ENCODE measurements around the gene CD59. TPM values are rescaled to one million over a fixed set of nuclear protein-coding genes. Genes with fewer than 3 reads are reported as not detected.

CD59 gene
- total and polyA plus RNA-seq, 7 experiments from 2014 or later, result 23.3 to 152 (median 69.6) TPM

DNA sequence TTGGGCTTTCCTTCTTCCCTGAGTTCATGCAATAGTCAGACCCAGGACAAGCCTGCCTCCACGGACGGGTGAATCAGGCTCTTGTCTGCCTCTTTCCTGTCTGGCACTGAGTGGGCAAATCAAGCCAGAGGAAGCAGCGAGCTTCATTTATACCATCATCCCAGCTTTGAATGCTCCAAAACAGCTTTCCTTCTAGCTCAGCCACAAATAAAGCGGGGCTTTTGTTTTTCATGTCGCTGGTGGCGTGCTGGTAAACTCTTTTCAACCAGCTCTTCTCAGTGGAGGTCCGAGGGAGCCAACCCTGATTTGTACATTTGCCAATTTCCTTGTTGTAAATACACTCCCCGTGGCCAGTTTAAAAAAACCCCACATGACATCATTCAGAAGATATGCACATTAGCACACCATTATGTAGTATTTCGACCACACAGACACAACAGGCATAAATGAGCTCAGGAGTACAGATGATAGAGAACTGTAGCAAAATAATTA, 44.2 kb downstream of the CD59 start:
- Mint-ChIP-seq H3K27ac (no peak overlapping the region), H3K9me3 (peaks cover 0 to 5% (median 0%) of the 10 kb centered on the region in 11 donors), H3K4me1 (peaks cover 2 to 10% (median 9%) of the 10 kb centered on the region in 7 donors), H3K36me3 (peaks cover 0 to 4% (median 0%) of the 10 kb centered on the region in 5 donors), H3K4me3 (no peak overlapping the region), H3K27me3 (peaks cover 0 to 26% (median 5%) of the 10 kb centered on the region in 5 donors)
- Histone ChIP-seq H3K4me1 (ENCODE audit: control insufficient read depth in 2 of 2, insufficient read depth in 2 of 2, low read length in 2 of 2) (no peaks in the 10 kb centered on the region), H3K9me3 (ENCODE audit: control insufficient read depth in 2 of 3, low read length in 3 of 3) (no peaks in the 10 kb centered on the region), H3K27ac (ENCODE audit: low read depth, low read length) (no peak overlapping the region), H3K27me3 (ENCODE audit: control insufficient read depth in 2 of 2, insufficient read depth in 2 of 2, low read length in 2 of 2) (no peaks in the 10 kb centered on the region), H3K36me3 (ENCODE audit: control insufficient read depth in 2 of 3, insufficient read depth in 3 of 3, low read length in 3 of 3) (no peaks in the 10 kb centered on the region), H3K4me3 (ENCODE audit: low read length) (no peak overlapping the region)
- intact Hi-C loops (cut with micrococcal nuclease), result no loop called here
- CTCF ChIA-PET, result no interaction called here
- DNase-seq (no peak), ATAC-seq (no peak)
- POLR2A ChIA-PET, result no interaction called here

DNA sequence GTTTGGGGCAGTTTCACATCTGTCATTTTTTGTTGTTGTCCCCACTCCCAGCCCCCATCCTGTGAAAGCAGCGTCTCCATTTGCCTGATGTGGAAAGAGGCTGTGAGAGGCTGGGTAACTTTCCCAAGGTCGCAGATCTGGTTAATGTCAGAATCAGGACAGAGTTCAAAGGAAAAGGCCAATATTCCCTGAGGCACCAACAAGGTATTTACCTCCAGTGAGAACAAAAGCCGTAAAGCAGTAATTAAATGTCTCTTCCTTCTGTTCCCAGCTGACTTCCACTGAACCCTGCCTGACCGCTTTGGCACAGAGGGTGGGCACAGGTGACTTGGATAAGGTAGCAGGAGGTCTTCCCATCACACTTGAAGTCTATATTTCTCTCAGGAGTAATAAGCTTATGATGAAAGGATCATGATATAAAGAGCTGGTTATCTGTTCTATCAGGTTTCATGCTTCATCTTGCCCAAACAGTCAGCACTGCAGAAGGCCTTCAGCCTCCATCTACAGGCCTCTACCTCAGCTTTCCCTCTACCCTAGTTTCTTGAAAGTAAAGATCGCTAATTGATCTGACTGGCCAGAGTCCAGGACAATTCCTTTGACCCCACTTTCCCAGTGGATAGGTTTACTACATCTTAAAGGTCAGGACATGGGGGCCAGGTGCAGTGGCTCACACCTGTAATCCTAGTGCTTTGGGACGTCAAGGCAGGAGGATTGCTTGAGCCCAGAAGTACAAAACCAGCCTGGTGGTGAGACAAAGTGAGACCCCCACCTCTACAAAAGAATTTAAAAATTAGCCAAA, 45.0 kb downstream of the CD59 start:
- Histone ChIP-seq H3K36me3 (ENCODE audit: control insufficient read depth in 2 of 3, insufficient read depth in 3 of 3, low read length in 3 of 3) (no peaks in the 10 kb centered on the region), H3K27ac (ENCODE audit: low read depth, low read length) (no peak overlapping the region), H3K9me3 (ENCODE audit: control insufficient read depth in 2 of 3, low read length in 3 of 3) (no peaks in the 10 kb centered on the region), H3K4me1 (ENCODE audit: control insufficient read depth in 2 of 2, insufficient read depth in 2 of 2, low read length in 2 of 2) (no peaks in the 10 kb centered on the region), H3K27me3 (ENCODE audit: control insufficient read depth in 2 of 2, insufficient read depth in 2 of 2, low read length in 2 of 2) (no peaks in the 10 kb centered on the region), H3K4me3 (ENCODE audit: low read length) (no peak overlapping the region)
- POLR2A ChIA-PET, result no interaction called here
- ATAC-seq, result no peak
- Mint-ChIP-seq H3K36me3 (peaks cover 0 to 4% (median 0%) of the 10 kb centered on the region in 5 donors), H3K4me3 (no peak overlapping the region), H3K4me1 (peaks cover 2 to 4% (median 3%) of the 10 kb centered on the region in 7 donors), H3K27me3 (peaks cover 4 to 20% (median 7%) of the 10 kb centered on the region in 5 donors), H3K9me3 (peaks cover 0 to 5% (median 0%) of the 10 kb centered on the region in 11 donors), H3K27ac (no peak overlapping the region)
- intact Hi-C loops (cut with micrococcal nuclease), result no loop called here
- CTCF ChIA-PET, result no interaction called here
- DNase-seq, result no peak

DNA sequence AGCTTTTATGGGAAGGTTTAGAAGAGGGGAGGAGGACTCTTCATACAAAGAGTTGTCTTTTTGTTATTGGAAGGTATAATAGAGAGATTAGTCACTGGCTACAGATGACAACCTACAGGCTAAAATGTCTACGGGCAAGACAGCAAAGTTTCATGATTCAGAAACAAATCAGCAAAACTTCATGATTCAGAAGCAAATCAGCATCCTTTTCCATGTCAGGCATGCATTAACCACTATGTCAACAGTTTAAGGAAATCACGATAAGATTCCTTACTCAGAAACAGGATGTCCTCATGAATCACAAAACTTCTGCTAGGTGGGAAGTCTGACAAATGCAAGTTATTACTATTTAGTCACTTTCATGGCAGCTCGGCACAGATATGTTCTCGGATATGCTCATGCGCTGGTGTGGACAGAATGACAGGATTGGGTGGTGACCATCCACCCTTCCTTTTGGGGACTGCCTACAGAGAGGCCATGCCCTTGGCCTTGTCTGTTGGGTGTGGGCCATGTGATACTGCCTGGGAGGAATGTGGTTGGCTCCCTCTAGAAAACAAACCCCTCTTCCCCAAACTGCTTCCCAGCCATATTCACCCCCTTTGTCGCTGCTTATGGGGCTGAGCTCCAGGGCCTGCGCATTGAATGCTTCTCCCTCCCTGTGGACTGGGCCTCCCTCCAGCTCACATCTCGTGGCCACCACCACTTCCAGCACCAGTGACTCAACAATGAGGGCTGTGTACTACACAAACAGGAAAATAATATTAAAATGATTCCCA, 45.7 kb downstream of the CD59 start:
- Histone ChIP-seq H3K9me3 (ENCODE audit: control insufficient read depth in 2 of 3, low read length in 3 of 3) (no peaks in the 10 kb centered on the region), H3K27me3 (ENCODE audit: control insufficient read depth in 2 of 2, insufficient read depth in 2 of 2, low read length in 2 of 2) (no peaks in the 10 kb centered on the region), H3K4me3 (ENCODE audit: low read length) (no peak overlapping the region), H3K4me1 (ENCODE audit: control insufficient read depth in 2 of 2, insufficient read depth in 2 of 2, low read length in 2 of 2) (no peaks in the 10 kb centered on the region), H3K27ac (ENCODE audit: low read depth, low read length) (no peak overlapping the region), H3K36me3 (ENCODE audit: control insufficient read depth in 2 of 3, insufficient read depth in 3 of 3, low read length in 3 of 3) (no peaks in the 10 kb centered on the region)
- intact Hi-C loops (cut with micrococcal nuclease), result no loop called here
- H3K27ac Mint-ChIP-seq, result no peak overlapping the region
- H3K36me3 Mint-ChIP-seq, result peaks cover 0 to 4% (median 0%) of the 10 kb centered on the region in 5 donors
- H3K4me3 Mint-ChIP-seq, result no peak overlapping the region
- peaks cover 0 to 5% (median 0%) of the 10 kb centered on the region in 11 donors for H3K9me3 Mint-ChIP-seq
- H3K4me1 Mint-ChIP-seq, result peaks cover 0 to 3% (median 0%) of the 10 kb centered on the region in 7 donors
- ChIA-PET POLR2A (no interaction called here), CTCF (no interaction called here)
- ATAC-seq, result peak; percentile 8
- no peak for DNase-seq
- H3K27me3 Mint-ChIP-seq, result peaks cover 0 to 15% (median 5%) of the 10 kb centered on the region in 5 donors

DNA sequence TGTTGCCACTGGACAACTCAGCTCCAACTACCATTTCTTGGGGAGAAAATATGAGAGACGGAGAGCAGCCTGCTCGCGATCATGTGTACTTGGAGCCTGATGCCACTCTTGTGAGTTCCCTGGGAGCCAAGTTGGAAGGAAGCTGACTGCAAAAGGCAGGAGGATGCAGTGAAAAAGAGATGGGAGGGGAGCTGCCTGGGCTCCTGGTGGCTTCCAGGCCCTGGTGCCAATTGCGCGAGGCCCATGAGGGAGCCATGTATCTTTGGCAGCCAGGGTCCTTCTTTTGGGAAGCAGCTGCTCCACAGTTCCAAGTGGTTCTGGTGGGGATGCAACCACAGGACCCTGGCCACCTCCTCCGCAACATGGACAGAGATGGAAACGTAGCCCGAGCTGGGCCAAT, 46.7 kb downstream of the CD59 start:
- no peak overlapping the region for H3K4me3 ChIP-seq (ENCODE audit: low read length)
- ChIA-PET POLR2A (no interaction called here), CTCF (no interaction called here)
- Mint-ChIP-seq H3K36me3 (peaks cover 0 to 4% (median 0%) of the 10 kb centered on the region in 5 donors), H3K4me3 (no peak overlapping the region), H3K27ac (no peak overlapping the region), H3K4me1 (peaks cover 0 to 3% (median 0%) of the 10 kb centered on the region in 7 donors), H3K9me3 (peaks cover 0 to 5% (median 0%) of the 10 kb centered on the region in 11 donors), H3K27me3 (peaks cover 3 to 16% (median 5%) of the 10 kb centered on the region in 5 donors)
- intact Hi-C loops (cut with micrococcal nuclease), result loop anchor here in 1 of 2 donors (5.0 kb wide), 1 partner anchor 327 kb away; no protein-coding TSS in a partner anchor
- no peak for ATAC-seq
- no peak overlapping the region for H3K27ac ChIP-seq (ENCODE audit: low read depth, low read length)
- no peaks in the 10 kb centered on the region for H3K4me1 ChIP-seq (ENCODE audit: control insufficient read depth in 2 of 2, insufficient read depth in 2 of 2, low read length in 2 of 2)
- H3K36me3 ChIP-seq (ENCODE audit: control insufficient read depth in 2 of 3, insufficient read depth in 3 of 3, low read length in 3 of 3), result no peaks in the 10 kb centered on the region
- no peaks in the 10 kb centered on the region for H3K27me3 ChIP-seq (ENCODE audit: control insufficient read depth in 2 of 2, insufficient read depth in 2 of 2, low read length in 2 of 2)
- H3K9me3 ChIP-seq (ENCODE audit: control insufficient read depth in 2 of 3, low read length in 3 of 3), result no peaks in the 10 kb centered on the region
- DNase-seq, result no peak

DNA sequence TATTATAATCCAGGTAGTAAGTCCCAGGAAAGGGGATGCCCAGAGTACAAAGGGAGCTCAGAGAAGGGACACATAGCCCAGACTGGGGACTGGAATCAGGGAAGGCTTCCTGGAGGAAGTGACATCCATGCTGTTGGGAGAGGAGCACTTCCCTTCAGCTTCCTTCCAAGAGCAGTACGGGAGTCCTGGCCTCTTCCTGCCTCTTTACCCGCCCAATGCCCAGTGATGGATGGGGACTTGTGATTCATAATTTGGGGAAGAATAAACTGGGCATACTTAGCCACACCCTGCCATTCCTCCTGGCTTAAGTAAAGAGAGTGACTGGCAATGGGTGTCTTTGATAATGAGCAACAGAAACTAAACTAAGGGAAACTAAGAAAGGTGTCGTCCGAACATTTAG, 47.1 kb downstream of the CD59 start:
- ATAC-seq (no peak), DNase-seq (no peak)
- H3K4me1 Mint-ChIP-seq, result peaks cover 0 to 3% (median 0%) of the 10 kb centered on the region in 7 donors
- H3K27ac Mint-ChIP-seq, result no peak overlapping the region
- Histone ChIP-seq H3K36me3 (ENCODE audit: control insufficient read depth in 2 of 3, insufficient read depth in 3 of 3, low read length in 3 of 3) (no peaks in the 10 kb centered on the region), H3K27ac (ENCODE audit: low read depth, low read length) (no peak overlapping the region), H3K4me3 (ENCODE audit: low read length) (no peak overlapping the region), H3K27me3 (ENCODE audit: control insufficient read depth in 2 of 2, insufficient read depth in 2 of 2, low read length in 2 of 2) (no peaks in the 10 kb centered on the region), H3K4me1 (ENCODE audit: control insufficient read depth in 2 of 2, insufficient read depth in 2 of 2, low read length in 2 of 2) (no peaks in the 10 kb centered on the region), H3K9me3 (ENCODE audit: control insufficient read depth in 2 of 3, low read length in 3 of 3) (no peaks in the 10 kb centered on the region)
- peaks cover 4 to 17% (median 9%) of the 10 kb centered on the region in 5 donors for H3K27me3 Mint-ChIP-seq
- peaks cover 0 to 4% (median 0%) of the 10 kb centered on the region in 5 donors for H3K36me3 Mint-ChIP-seq
- intact Hi-C loops (cut with micrococcal nuclease), result loop anchor here in 1 of 2 donors (5.0 kb wide), 1 partner anchor 327 kb away; no protein-coding TSS in a partner anchor
- ChIA-PET POLR2A (no interaction called here), CTCF (no interaction called here)
- no peak overlapping the region for H3K4me3 Mint-ChIP-seq
- peaks cover 0 to 5% (median 0%) of the 10 kb centered on the region in 11 donors for H3K9me3 Mint-ChIP-seq

DNA sequence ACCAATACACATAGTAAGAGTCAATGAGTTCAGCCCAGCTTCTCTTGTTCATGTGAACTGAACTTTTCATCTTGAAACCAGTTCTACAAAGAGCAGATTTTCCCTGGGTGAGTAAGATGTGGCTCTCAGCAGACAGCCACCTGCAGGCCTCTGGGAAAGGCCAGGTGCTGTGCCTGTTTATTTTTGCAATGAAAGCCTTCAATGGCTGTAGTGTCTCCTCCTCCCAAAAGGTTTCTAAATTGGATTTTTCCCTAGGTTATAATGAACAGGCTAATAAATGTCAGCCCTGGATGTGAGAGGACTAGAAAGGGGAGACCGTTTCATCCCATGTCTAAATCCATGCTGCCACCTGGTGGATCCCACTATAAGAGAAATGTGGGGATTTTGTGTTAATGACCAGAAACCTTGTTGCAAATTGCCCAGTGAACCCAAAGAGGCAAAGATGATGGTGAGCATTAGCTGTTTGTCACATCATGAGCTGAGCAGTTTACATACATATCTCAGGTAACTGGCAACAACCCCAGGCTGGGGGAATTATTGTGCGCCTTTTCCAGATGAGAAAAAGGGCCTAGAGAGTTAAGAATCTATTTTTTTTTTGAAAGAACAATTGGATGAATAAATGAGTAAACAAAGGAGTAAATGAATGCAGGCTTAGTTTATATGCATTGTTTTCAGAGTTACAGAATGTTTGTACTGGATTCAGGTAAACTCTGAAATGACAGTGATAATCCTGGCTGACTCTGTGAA, 48.3 kb downstream of the CD59 start:
- Mint-ChIP-seq H3K27ac (no peak overlapping the region), H3K9me3 (peaks cover 0 to 5% (median 0%) of the 10 kb centered on the region in 11 donors), H3K36me3 (peaks cover 0 to 4% (median 0%) of the 10 kb centered on the region in 5 donors), H3K4me3 (no peak overlapping the region), H3K4me1 (peaks cover 0 to 3% (median 0%) of the 10 kb centered on the region in 7 donors), H3K27me3 (peaks cover 11 to 29% (median 16%) of the 10 kb centered on the region in 5 donors)
- Histone ChIP-seq H3K27ac (ENCODE audit: low read depth, low read length) (no peak overlapping the region), H3K9me3 (ENCODE audit: control insufficient read depth in 2 of 3, low read length in 3 of 3) (no peaks in the 10 kb centered on the region), H3K36me3 (ENCODE audit: control insufficient read depth in 2 of 3, insufficient read depth in 3 of 3, low read length in 3 of 3) (no peaks in the 10 kb centered on the region), H3K27me3 (ENCODE audit: control insufficient read depth in 2 of 2, insufficient read depth in 2 of 2, low read length in 2 of 2) (peaks cover 0 to 4% of the 10 kb centered on the region in 2 donors), H3K4me1 (ENCODE audit: control insufficient read depth in 2 of 2, insufficient read depth in 2 of 2, low read length in 2 of 2) (no peaks in the 10 kb centered on the region), H3K4me3 (ENCODE audit: low read length) (no peak overlapping the region)
- ATAC-seq, result no peak
- ChIA-PET CTCF (no interaction called here), POLR2A (interaction anchor here (0.7 kb wide), 1 partner anchor 64 kb away, joined by 5 read pairs; no protein-coding TSS in a partner anchor)
- DNase-seq, result no peak
- intact Hi-C loops (cut with micrococcal nuclease), result loop anchor here in 1 of 2 donors (5.0 kb wide), 1 partner anchor 326 kb away; no protein-coding TSS in a partner anchor
